Stimulated activated CD4-positive, alpha-beta T cell treated with anti-CD3 and anti-CD28 coated beads, Interleukin-15, amount 100 ng/mL, for 24 hours (primary cell): ENCODE data around the gene PRKCD.
"Not testable (repeated sequence)": the region's sequence is repeated elsewhere in the genome, so short reads cannot be mapped to it uniquely, and the experiment has no call there.

ENCODE experiments used
- DNase-seq: peaks from one replicate; pipeline ENCODE4 v3.0.0-alpha.2; 2020

PRKCD gene

DNA sequence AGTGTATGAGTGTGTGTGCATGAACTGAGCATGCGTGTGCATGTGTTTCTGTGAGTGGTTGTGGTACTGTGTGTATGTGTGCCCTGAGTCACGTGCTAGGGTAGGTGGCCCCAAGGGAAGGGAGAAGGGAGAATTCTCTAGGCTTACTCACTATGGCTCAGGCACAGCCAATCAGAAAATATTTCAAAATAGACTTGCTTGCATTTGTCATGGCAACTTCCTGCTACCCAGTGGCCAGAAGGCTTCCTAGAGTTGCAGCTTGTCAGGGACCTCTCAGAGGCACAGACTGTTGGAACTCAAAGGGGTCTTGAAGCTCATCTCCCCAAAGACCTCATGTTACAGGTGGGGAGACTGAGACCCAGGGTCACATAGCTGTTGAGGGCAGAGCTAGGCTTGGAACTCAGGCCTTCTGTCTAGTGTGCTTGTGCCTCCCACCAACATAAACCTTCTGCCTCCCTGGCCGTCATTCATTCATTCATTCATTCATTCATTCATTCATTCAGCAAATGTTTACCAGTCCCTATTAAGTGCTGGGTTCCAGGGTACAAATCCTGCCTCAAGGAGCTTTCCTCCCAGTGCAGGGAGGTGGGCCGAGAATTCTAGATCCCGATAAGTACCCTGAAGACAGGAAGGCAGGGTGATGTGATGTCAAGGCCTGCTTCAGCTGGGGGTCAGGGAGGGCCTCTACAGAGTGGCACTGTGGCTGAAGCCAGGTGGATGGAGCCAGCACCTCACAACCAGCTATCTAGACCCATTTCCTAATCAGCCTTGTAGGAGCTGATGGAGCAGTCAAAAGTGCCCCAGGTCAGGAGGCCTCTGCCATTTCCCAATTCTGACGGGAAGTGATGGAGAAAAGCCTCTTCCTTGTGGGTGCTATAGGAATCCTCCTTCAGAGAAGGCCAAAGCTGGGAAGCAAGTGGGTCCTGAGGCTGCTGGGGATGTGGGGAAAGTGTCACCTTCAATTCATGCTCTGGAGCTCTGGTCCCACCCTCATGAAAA is 19.9 kb upstream of the PRKCD start:
- no peak for DNase-seq

DNA sequence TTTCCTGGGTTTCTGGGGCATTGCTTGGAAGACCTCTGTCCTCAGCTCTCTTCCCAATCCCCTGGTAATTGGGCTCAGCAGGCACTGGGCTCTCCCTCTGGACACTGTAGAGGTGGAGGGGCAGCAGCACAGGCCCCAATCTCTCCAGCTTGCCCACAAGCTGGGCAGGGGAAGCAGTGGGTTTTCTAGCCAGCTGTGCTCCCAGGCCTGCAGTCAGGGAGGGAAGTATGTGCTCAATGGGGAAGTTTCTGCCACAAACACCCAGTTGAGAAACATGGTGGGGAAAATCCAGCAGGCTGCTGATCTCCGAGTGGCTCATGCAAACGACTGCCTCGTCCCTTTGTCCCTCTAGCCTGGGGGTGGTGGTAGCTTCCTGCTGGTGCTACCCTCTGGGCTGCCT is 18.0 kb upstream of the PRKCD start:
- no peak for DNase-seq

DNA sequence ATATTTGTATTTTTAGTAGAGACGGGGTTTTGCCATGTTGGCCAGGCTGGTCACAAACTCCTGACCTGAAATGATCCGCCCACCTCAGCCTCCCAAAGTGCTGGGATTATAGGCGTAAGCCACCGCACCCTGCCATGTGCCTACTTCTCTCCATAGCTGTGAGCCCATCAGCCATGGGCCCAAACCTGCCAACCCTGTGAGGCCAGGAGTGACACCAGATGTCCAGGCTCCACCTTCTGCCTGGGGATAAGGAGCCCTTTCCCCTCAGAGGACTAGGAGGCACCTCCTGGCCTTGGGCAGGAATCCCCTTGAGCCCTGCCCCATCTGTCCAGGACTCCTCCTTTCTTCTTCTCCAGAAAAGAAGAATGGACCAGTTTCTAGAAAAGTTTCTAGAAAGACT is 16.6 kb upstream of the PRKCD start:
- DNase-seq = no peak

DNA sequence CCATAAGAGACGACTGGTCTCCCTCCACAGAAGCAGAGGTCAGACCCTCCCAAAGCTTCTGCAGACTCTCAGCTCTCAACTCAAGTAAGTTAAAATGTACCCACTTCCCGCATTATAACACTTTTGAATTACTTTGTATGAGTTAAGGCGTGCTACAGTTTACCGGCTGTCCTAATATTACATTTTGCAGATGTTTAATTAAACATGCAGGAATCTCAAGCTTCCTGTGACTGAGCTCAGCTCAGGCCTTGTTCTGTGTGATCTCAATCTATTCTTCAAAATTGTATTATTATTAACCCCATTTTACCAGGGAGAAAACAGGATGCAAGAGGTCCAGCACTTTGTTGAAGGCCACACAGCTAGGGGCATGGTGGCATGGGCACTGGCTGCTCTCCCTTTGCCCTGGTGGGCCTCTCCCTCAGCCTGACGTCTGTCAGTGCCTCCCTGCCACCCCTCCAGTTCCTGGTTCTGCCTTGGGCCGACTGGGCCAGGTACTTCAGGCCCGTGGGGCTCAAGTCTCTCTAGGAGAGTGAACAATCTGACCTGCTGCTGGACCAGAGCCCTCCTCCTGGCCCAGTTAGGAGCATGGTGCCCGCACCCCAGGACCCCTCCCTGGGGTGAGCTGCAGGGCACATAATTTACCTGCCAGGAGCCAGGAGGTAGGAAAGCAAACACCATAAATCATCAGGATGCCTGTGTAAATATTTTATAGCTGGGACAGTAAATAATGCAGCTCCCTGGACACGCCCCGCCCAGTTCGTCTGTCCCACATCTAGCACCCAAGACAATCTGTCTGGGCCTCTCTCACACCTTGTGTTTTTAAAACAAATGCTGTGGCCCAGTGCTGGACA is 15.9 kb upstream of the PRKCD start:
- no peak for DNase-seq

DNA sequence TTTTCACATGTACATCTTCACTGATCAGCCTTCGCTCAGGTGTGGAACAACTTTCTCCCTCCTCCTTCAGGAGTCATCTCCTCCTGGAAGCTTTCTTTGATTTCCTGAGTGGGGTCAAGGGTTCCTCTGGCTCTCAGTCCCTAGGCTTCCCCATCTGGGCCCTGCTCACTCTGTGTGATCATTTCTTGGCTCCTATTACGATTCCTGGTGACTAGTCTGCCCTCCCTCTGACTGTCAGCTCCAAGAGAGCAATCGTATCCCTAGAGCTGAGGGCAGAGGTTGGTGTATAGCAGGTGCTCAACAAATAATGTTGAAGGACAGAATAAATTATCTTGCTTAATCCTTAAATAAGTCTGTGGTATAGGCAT is 15.3 kb upstream of the PRKCD start:
- DNase-seq = no peak

DNA sequence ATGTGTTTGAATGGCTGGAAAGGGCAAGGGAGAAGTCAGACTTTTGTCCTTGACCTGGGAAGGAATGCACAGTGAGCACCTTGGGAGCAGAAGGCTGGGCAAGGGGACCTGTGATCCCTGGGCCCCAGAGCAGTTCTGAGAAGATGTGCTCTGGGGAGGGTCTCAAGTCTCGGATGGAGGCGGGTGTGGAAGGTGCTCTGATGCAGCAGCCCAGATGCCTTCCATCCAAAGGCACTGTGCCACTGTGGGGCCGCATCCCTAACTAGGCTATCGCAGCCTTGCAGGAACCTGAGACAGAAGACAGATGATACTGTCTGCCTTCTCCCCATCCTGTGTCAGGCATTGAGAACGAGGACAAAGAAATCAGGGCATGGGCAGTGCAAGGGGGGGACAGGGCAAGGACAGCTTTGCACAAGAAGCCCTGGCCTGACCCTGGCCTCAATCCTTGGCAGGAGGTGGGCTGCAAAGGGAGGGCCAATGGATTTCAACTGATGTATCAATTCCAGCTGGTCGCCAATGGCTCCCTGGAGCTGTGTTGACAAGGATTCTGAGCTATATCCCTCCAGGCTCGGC is 14.6 kb upstream of the PRKCD start:
- DNase-seq = no peak

DNA sequence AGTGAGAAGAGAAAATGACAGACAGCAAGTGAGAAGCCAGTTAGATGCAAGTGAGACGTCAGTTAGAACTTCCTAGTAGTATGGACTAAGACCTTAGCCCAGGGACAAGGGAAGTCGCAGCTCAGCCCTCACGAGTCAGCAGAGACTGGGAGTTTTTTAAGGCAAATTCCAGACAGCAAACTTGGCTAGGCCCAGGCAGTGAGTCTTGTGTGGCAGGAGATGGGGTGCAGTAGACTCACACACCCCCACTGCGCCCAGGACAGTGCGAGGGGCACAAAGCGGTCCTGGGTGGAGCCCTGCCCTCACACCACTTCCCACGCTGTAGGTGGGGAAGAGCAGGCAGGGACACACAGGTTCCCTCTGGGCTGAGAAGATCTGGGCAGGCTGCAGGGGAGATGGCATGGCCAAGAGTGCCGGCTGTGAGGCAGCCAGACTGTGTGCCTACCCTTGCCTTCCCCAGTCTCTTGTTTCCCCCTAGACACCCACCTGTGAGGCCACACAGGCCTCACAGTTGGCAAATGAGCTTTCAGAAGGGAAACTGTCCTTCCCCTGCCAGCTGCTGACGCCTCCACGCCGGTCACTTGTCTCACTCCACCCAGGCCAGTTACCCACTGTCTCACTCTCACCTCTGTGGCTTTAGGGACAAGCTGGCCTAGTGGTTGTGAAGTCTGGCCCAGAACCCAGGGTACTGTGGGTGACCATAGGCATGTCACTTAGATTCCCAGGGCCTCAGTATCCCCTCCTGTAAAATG is 13.7 kb upstream of the PRKCD start:
- DNase-seq = no peak

DNA sequence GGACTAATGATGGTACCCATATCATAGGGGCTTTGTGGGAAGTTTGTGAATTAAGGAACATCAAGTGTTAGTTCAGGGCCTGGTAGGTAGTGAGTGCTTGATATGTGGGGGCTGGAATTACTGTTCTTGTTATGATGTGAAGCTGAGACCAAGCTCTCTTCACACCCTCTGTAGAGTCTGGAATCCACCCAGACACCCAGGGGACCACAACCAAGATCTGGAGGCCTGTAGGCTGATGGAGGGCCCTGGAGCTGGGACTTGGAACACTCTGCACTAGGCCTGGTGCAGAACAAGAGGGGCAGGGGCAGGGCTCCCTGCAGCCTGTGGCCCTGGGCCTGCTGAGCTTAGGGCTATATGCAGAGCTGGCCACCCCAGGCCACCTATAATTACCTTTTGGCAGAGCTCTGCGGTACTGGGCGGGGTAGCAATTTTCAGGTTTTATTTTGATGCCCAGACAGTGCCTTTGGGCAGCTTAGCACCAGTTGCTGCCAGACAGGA is 13.1 kb upstream of the PRKCD start:
- DNase-seq = no peak

DNA sequence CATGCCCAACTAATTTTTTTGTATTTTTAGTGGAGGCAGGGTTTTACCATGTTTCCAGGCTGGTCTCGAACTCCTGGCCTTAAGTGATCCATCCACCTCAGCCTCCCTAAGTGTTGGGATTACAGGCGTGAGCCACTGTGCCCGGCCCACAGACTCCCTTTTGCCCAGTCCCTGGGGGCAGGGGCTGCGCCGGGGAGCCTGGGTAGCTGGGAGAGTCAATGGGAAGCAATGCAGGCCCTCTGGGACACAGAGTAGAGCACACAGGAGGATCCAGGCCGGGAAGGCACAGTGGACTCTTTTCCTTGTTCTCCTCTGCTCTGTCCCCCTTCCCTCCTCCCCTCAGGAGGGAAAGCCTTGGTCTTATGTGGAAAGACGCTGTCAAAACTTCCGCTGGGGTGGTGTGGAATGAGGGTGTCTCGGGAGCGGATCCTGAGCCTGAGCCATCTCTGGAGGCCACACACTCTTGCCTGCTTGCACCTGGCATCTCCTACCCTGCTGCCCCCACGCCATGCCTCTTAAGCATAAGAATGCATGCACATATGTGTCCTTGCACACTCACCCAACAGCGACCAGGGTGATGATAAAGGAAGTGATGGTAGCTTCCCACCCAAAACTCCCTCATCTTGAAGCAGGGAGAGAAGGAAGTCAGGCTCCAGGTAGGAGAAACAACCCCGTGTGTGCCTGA is 11.9 kb upstream of the PRKCD start:
- no peak for DNase-seq

DNA sequence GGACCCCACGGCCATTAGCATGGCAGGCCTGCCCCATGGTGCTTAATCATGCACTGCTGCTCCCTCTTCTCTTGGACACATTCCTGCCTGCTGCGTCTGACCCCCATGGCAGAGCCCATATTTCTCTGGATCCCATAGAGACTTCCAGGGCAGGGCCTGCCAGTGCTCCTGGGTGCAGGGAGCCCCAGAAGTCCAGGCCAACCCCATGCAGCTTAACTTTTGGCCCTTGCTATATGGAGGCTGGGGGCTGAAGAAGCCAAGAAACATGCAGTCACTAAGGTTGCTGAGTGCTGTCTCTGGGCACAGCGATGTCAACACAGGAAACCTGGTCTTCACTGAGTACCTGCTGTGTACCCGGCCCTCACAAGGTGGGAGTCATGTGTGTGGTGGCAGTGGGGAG is 11.3 kb upstream of the PRKCD start:
- no peak for DNase-seq

DNA sequence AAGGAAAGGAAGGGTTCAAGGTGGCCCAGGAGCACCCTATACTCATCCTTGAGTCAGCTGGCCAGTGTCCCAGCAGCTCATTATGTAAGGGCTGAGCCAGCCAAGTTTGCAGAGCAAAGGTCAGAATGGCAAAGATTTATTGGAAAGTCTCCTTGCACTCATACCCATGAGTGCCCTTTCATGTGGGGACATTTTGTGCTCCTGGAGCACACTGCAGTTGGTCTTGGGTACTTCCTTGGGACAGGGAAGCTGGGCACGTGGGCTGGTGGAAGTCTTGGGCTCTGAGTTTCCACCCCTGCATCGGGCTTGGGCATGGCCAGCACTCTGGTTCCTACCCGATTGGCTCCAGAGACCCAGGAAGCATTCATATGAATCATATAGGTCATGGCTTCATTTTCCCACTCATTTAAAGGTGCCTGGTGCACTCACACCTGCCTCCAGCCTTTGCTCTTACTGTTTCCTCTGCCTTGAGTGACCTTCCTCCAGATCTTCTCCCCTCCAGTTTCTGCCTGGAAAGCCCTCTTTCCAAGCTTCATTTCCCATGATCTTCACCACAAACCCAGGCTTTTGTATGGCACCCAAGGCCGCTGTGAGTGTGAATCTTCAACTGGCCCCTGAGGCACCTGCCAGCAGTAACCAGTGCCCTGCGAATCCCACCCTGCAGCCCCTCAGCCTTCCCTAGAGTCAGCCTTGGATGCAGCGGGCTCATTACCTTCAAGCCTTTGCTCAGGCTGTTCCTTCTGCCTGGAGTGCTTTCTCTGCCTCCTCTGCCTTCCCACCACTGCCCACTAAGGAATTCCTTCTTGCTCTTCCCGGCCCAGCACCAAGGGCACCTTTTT is 10.5 kb upstream of the PRKCD start:
- no peak for DNase-seq

DNA sequence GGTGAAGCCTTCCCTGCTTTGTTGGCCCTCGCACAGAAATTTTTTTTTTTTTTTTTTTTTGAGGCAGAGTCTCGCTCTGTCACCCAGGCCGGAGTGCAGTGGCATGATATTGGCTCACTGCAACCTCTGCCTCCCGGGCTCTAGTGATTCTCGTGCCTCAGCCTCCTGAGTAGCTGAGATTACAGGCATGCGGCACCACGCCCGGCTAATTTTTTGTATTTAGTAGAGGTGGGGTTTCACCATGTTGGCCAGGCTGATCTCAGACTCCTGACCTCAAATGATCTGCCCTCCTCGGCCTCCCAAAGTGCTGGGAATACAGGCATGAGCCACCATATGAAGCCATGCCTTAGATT is 9.9 kb upstream of the PRKCD start:
- not testable (repeated sequence) for DNase-seq

DNA sequence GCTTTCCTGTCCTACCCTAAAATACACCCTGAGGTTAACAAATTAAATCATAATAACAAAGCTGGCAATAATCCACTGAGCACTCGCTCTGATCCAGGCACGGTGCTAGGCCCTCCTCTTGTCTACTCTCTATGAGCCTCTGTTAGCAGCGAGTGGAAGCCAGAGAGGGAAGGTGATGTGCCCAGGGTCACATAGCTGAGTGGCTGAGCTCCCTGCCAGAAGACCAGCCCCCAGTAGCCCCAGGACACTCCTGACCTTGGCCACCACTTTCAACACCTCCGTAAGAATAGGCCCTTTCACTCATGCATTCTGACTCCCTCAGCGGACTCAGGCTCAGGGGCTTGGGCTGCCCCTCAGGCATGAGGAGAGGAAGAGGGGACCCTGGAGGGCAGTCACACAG is 9.5 kb upstream of the PRKCD start:
- no peak for DNase-seq

DNA sequence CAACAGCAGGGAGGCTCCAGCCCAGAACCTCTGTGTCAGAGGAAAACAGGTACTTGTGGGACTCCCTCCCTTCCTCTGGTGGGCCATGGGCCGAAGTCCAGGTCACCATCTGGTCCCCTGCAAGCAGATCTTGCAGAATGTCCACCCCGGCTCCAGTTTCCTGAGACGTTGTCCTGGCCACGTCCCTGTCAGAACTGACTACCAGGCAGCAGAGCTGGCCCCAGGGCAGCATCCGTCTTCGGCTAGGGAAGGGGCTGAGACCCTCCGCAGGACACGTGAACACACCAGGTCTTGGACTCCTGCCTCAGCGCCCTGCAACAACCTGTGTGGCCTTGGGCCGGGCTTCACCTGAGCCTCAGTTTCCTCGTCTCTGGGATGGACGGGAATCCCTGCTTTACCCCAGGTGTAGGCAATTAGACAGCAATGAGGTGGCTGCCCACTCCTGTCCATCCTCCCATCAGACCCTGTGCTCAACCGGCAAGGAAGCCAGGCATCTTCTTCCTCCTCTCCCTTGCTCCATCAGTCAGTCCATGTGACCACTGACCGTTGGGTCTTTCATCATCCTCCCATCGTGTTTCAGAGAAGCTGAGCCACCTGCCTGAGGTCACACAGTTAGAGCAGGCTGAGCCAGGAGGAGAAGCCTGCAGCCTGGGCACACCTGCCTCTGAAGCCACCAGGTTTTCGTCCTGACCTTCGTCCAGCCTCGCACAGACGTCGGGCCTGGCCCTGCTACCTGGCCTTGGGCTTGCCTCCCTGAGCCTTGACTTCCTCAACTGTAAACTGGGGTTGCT is 8.9 kb upstream of the PRKCD start:
- no peak for DNase-seq

DNA sequence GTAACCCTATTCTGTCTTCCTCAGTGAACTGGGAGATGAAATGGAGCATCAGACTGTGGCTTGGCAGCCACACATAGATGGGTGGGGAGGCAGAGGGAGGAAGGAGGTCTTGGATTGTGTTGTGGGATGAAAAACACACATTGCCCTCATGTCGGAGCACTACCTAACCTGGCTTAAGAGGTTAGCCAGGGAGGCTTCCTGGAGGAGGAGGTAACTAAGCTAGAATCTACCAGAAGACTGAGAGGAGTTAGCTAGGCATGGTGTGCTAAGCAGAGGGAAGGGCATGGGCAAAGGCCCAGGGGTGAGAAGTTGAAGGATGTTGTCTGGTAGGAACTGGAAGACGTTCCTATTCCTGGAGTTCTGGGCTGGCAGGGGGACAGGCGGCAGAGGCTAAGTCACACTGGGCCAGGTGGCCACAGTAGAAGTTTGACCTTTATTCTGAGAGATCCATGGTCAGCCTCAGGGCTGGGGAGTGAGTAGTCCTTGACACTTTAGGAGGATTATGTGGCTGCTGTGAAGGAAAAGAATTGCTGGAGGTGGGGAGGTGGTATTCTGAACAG is 7.7 kb upstream of the PRKCD start:
- no peak for DNase-seq

DNA sequence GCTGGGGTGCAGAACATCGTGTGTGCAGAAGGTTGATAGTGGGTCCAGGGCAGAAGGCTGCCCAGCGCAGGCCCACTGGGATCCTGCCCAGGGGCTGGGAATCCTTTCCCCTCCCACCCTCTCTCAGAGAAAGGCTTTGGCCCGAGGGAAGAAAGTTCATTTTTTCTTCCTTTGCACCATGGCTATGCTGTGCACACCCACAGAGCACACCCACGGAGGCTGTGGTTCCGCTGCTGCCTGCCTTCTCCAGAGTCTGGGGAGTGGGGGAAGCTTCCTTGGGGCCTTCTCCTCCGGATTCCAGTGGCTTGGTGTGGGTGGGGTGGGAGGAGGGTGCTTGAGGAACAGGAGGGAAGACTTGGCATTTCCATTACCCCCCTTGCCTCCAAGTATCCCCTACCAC is 7.0 kb upstream of the PRKCD start:
- DNase-seq = no peak

DNA sequence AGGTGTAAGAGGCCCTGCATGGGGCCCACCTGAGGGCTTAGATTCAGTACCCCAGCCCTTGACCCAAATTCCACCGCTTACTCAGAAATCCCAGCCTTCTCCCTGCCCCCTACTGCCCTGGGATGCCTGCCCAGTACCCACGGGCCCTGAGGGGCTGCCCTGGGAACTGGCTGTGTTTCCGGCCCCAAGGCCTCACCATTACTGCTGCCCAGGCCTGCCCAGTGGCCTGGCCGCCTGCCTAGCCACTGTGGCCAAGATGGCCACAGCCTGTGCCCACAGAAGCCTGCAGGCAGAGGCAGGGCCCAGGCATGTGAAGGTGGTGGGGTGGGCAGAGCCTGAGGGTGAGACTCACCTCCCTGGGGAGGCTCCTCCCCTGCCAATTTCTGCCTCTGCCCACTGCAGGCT is 6.1 kb upstream of the PRKCD start:
- DNase-seq = no peak

DNA sequence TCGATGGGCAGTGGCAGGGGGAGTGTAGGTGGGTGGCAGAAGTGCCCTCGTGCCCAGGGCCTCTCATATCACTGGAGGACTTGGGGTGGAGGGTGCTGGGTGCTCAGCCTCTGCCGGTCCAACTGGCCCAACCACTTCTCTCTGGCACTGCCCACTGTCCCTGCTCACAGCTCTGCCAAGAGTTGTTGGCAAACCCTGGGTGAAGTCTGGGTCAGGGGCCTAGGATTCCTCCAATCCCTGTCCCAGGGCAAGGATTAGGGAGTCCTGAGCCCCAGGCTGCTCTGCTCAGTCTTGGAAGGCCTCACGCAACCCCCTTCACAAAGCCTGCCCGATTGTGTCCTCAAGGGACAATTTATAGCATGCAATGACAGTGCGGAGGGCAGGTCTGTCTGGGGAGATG is 5.2 kb upstream of the PRKCD start:
- DNase-seq = no peak

DNA sequence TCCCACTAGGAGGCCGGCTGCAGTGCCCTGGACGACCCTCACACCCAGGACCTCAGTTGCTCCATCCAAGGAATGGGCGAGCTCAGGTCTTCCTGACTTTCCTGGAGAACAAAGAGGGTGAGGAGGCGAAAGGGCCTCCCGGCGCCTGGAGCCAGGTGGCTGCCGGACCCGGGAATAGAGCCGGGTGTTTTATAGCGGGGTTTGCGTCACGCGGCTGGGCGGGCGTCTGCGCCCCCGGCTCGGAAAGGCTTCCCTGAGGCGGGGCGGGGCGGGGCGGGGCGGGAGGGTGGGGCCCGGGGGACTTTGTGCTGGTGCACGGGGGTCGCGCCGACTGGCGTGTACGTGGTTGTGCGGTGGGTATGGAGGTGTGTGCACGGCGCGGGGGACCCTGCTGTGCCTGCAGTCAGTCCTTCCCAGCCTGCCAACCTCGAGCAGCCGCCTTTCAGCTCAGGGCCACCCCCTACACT is 4.6 kb upstream of the PRKCD start:
- no peak for DNase-seq
